ENCODE data around the gene RNGTT. TPM values are rescaled to one million over a fixed set of nuclear protein-coding genes. Genes with fewer than 3 reads are reported as not detected.
A peak's percentile ranks its signal among the peaks of the same experiment; 100 is the strongest.

RNGTT gene
- total and polyA plus RNA-seq, 10 of the 15 experiments (the other 5 are each of a cell fraction or from before 2014, with no cell fraction given), result 7.7 to 30.4 (median 22.2) TPM

DNA sequence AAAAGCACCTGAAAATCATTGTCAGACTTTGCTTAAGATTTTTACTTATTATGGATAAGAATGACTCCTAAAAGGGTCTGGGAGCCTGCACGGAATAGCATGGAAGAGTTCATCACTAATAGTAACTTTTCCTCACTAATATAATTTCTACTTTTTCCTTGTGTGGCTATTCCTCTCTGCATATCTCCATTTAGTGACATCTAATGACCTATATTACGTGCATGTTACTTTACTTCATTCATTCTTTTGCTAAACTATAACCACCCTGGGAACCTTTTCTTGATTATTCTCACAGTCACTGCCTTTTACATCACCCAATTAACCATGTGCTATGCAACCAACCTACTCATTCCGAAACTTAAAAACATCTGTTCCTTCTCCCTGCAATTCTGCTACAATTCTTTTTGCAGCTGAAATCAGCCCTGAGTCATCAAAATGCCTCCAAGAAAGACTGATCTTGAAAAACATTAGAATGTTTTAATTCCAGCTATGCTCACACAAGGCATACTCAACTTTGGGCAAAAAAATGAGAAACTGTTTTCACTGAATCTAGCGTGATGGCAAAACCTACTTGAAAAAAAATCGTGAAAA lies 313.3 kb downstream of the RNGTT start (continued):
- TF ChIP-seq, protein P1, sequence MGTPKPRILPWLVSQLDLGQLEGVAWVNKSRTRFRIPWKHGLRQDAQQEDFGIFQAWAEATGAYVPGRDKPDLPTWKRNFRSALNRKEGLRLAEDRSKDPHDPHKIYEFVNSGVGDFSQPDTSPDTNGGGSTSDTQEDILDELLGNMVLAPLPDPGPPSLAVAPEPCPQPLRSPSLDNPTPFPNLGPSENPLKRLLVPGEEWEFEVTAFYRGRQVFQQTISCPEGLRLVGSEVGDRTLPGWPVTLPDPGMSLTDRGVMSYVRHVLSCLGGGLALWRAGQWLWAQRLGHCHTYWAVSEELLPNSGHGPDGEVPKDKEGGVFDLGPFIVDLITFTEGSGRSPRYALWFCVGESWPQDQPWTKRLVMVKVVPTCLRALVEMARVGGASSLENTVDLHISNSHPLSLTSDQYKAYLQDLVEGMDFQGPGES (IDR thresholded peaks at IDR 0.05), result no peak
- TF ChIP-seq, protein P2, sequence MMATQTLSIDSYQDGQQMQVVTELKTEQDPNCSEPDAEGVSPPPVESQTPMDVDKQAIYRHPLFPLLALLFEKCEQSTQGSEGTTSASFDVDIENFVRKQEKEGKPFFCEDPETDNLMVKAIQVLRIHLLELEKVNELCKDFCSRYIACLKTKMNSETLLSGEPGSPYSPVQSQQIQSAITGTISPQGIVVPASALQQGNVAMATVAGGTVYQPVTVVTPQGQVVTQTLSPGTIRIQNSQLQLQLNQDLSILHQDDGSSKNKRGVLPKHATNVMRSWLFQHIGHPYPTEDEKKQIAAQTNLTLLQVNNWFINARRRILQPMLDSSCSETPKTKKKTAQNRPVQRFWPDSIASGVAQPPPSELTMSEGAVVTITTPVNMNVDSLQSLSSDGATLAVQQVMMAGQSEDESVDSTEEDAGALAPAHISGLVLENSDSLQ (IDR thresholded peaks at IDR 0.05), result peak; percentile 50
- no peak for TF ChIP-seq CBX3 (IDR thresholded peaks at IDR 0.05; ENCODE audit: borderline replicate concordance, low read depth)
- TF ChIP-seq HDAC2 (IDR thresholded peaks at IDR 0.05), result no peak
- TF ChIP-seq ZNF24 (IDR thresholded peaks at IDR 0.05), result peak; percentile 99
- no peak for TF ChIP-seq KAT2A (conservative IDR thresholded peaks at IDR 0.05; ENCODE audit: control insufficient read depth, low read depth, low read length)
- TF ChIP-seq BMI1 (IDR thresholded peaks at IDR 0.05; ENCODE audit: borderline replicate concordance), result peak; percentile 72; the same call in 1 of the 2 replicates
- TF ChIP-seq ZNF384 (IDR thresholded peaks at IDR 0.05; ENCODE audit: borderline replicate concordance, low read depth, low read length), result peak; percentile 15; the same call in 1 of the 2 replicates
- TF ChIP-seq, protein P3, sequence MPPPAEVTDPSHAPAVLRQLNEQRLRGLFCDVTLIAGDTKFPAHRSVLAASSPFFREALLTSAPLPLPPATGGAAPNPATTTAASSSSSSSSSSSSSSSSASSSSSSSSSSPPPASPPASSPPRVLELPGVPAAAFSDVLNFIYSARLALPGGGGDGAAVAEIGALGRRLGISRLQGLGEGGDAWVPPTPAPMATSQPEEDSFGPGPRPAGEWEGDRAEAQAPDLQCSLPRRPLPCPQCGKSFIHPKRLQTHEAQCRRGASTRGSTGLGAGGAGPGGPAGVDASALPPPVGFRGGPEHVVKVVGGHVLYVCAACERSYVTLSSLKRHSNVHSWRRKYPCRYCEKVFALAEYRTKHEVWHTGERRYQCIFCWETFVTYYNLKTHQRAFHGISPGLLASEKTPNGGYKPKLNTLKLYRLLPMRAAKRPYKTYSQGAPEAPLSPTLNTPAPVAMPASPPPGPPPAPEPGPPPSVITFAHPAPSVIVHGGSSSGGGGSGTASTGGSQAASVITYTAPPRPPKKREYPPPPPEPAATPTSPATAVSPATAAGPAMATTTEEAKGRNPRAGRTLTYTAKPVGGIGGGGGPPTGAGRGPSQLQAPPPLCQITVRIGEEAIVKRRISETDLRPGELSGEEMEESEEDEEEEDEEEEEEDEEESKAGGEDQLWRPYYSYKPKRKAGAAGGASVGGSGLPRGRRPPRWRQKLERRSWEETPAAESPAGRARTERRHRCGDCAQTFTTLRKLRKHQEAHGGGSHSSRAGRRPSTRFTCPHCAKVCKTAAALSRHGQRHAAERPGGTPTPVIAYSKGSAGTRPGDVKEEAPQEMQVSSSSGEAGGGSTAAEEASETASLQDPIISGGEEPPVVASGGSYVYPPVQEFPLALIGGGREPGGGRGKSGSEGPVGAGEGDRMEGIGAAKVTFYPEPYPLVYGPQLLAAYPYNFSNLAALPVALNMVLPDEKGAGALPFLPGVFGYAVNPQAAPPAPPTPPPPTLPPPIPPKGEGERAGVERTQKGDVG (CRISPR knock-in tag; IDR thresholded peaks at IDR 0.05), result no peak
- TF ChIP-seq, protein P4, sequence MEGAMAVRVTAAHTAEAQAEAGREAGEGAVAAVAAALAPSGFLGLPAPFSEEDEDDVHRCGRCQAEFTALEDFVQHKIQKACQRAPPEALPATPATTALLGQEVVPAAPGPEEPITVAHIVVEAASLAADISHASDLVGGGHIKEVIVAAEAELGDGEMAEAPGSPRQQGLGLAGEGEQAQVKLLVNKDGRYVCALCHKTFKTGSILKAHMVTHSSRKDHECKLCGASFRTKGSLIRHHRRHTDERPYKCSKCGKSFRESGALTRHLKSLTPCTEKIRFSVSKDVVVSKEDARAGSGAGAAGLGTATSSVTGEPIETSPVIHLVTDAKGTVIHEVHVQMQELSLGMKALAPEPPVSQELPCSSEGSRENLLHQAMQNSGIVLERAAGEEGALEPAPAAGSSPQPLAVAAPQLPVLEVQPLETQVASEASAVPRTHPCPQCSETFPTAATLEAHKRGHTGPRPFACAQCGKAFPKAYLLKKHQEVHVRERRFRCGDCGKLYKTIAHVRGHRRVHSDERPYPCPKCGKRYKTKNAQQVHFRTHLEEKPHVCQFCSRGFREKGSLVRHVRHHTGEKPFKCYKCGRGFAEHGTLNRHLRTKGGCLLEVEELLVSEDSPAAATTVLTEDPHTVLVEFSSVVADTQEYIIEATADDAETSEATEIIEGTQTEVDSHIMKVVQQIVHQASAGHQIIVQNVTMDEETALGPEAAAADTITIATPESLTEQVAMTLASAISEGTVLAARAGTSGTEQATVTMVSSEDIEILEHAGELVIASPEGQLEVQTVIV (IDR thresholded peaks at IDR 0.05; ENCODE audit: borderline replicate concordance, partially characterized antibody), result no peak
- TF ChIP-seq SIX5 (IDR thresholded peaks at IDR 0.05; ENCODE audit: low read depth, low read length, severe bottlenecking), result no peak
- peak; percentile 92 for TF ChIP-seq NBN (IDR thresholded peaks at IDR 0.05)
- TF ChIP-seq SMC3 (IDR thresholded peaks at IDR 0.05; ENCODE audit: borderline replicate concordance, low read length), result peak; percentile 28; the same call in 1 of the 2 replicates
- peak; percentile 71 for TF ChIP-seq RAD51 (IDR thresholded peaks at IDR 0.05)
- no peak for TF ChIP-seq LARP7 (IDR thresholded peaks at IDR 0.05)
- TF ChIP-seq, protein P5, sequence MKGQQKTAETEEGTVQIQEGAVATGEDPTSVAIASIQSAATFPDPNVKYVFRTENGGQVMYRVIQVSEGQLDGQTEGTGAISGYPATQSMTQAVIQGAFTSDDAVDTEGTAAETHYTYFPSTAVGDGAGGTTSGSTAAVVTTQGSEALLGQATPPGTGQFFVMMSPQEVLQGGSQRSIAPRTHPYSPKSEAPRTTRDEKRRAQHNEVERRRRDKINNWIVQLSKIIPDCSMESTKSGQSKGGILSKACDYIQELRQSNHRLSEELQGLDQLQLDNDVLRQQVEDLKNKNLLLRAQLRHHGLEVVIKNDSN (IDR thresholded peaks at IDR 0.05; ENCODE audit: borderline replicate concordance, extremely low read length, insufficient read depth, low read depth, low read length), result no peak
- TF ChIP-seq EP300 (IDR thresholded peaks at IDR 0.05; ENCODE audit: borderline replicate concordance in 1 of 2, control insufficient read depth in 1 of 2, low read depth in 2 of 2, low read length in 2 of 2), result peak in 1 of 2 experiments; percentile 94
- TF ChIP-seq CHD4 (IDR thresholded peaks at IDR 0.05), result 0 out of 2 replicates have a peak, but pooled peaks have one; percentile 26
- peak; percentile 85; the same call in 1 of the 2 replicates for TF ChIP-seq TCF3 (IDR thresholded peaks at IDR 0.05; ENCODE audit: borderline replicate concordance, insufficient read depth, low read depth, low read length)
